ENCODE results near the gene ABCG4. TPM values are rescaled to one million over a fixed set of nuclear protein-coding genes. Genes with fewer than 3 reads are reported as not detected.

ABCG4 gene
- total RNA-seq, 4 donors from 2014 or later = 0.13 to 1.6 (median 0.82) TPM

DNA sequence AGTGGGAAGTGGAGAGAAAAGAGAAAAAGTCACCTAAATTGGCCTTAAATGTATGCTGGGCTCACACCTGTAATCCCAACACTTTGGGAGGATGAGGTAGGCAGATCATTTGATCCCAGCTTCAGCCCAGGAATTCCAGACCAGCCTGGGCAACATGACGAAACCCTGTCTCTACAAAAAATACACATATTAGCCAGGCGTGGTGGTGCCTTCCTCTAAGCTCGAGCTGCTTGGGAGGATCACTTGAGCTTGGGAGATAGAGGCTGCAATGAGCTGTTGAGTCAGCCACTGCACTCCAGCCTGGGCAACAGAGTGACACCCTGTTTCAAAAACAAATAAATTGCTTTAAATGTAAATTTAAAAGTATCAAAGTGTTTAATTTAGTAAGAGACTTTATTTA, 61.2 kb downstream of the ABCG4 start:
- Histone ChIP-seq H3K27me3 (no peaks in the 10 kb centered on the region), H3K9me3 (no peaks in the 10 kb centered on the region), H3K4me3 (replicated peaks in 1 of 3) (no peak overlapping the region), H3K27ac (no peak overlapping the region), H3K36me3 (no peaks in the 10 kb centered on the region), H3K4me1 (peaks cover 17 to 26% of the 10 kb centered on the region in 2 donors)
- no peak for TF ChIP-seq CTCF (IDR thresholded peaks at IDR 0.05)
- intact Hi-C loops (cut with DNase I) = no loop called here
- WGBS, 2 donors = 93 to 96% methylated on average over 3 of the region's 3 CpGs
- DNase-seq = no peak

Other genes starting within 250 kb of the ABCG4 start
- 10 to 100 TPM; 13.2 to 26.2 (median 19.4) TPM for gene BCL9L, start 223.1 kb upstream of the ABCG4 start, total RNA-seq
- gene UPK2, start 192.8 kb upstream of the ABCG4 start, total RNA-seq = not detected
- not detected for gene FOXR1, start 177.3 kb upstream of the ABCG4 start, total RNA-seq
- 100 to 1,000 TPM in 1 of 4 donors, 10 to 100 TPM in 3; 45.2 to 128 (median 56.4) TPM for gene CENATAC, start 150.9 kb upstream of the ABCG4 start, total RNA-seq
- 1,000 to 10,000 TPM in 3 of 4 donors, 100 to 1,000 TPM in 1; 852 to 1,992 (median 1,622) TPM for gene RPS25, start 130.7 kb upstream of the ABCG4 start, total RNA-seq
- gene TRAPPC4, start 130.3 kb upstream of the ABCG4 start, total RNA-seq = 10 to 100 TPM; 42.1 to 70.0 (median 53.2) TPM
- 10 to 100 TPM; 12.4 to 30.2 (median 16.5) TPM for gene SLC37A4, start 118.2 kb upstream of the ABCG4 start, total RNA-seq
- 100 to 1,000 TPM; 145 to 369 (median 320) TPM for gene HYOU1, start 91.8 kb upstream of the ABCG4 start, total RNA-seq
- gene VPS11, start 81.2 kb upstream of the ABCG4 start, total RNA-seq = 10 to 100 TPM; 40.3 to 64.4 (median 47.4) TPM
- 10 to 100 TPM; 10.7 to 24.3 (median 19.7) TPM for gene HMBS, start 64.2 kb upstream of the ABCG4 start, total RNA-seq
- 10 to 100 TPM; 29.8 to 42.8 (median 38.7) TPM for gene DPAGT1, start 47.2 kb upstream of the ABCG4 start, total RNA-seq
- 1 to 10 TPM; 6.7 to 8.9 (median 7.9) TPM for gene C2CD2L, start 41.7 kb upstream of the ABCG4 start, total RNA-seq
- gene HINFP, start 27.5 kb upstream of the ABCG4 start, total RNA-seq = 10 to 100 TPM; 24.0 to 37.7 (median 33.2) TPM
- 10 to 100 TPM; 13.3 to 33.1 (median 19.5) TPM for gene NLRX1, start 19.7 kb downstream of the ABCG4 start, total RNA-seq
- not detected for gene NHERF4, start 36.4 kb downstream of the ABCG4 start, total RNA-seq
- 10 to 100 TPM in 3 of 4 donors, 1 to 10 TPM in 1; 9.4 to 14.5 (median 13.9) TPM for gene CBL, start 57.3 kb downstream of the ABCG4 start, total RNA-seq
- gene MCAM, start 168.1 kb downstream of the ABCG4 start, total RNA-seq = 100 to 1,000 TPM in 1 of 4 donors, 10 to 100 TPM in 3; 17.6 to 243 (median 61.8) TPM
- 10 to 100 TPM; 10.1 to 18.9 (median 14.1) TPM for gene RNF26, start 185.5 kb downstream of the ABCG4 start, total RNA-seq
- 10 to 100 TPM; 13.0 to 46.4 (median 27.8) TPM for gene C1QTNF5, start 191.8 kb downstream of the ABCG4 start, total RNA-seq
- not detected for gene MFRP, start 197.7 kb downstream of the ABCG4 start, total RNA-seq
- gene USP2, start 232.6 kb downstream of the ABCG4 start, total RNA-seq = 1 to 10 TPM; 2.0 to 5.3 (median 4.6) TPM

Measured in thyroid gland (tissue), 4 donors.